GM12874 (cell line): ENCODE measurements around the gene MAP3K5.
A peak's percentile ranks its signal among the peaks of the same experiment; 100 is the strongest.

ENCODE experiments used
- TF ChIP-seq, protein P1 (sequence below): IDR thresholded peaks from 2 replicates; pipeline ENCODE4 v1.5.1; 2011; ENCODE audit warnings: low read depth, mild to moderate bottlenecking, control low read depth, low read length, moderate library complexity; ENCODE audit not compliant: insufficient read depth

The MAP3K5 gene

DNA sequence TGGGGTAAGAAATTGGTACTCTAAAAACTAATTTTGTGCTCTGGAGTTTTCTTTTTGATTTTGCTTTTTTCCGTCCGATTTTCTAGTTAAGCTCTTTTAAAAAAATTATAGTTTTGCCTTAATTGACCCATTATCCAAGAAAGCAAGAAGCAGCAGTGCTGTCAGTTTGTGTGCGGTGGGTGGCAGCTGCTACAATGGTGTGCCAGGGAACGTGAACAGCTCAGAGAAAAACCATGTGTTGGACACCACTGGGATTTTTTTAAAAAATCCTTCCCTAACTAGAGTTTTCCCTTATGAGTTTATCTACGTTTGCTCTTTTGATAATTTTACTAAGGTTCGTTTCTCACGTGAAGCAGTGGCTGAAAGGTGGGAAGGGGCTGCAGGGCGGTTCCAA lies 8.0 kb downstream of the MAP3K5 start:
- TF ChIP-seq, protein P1, sequence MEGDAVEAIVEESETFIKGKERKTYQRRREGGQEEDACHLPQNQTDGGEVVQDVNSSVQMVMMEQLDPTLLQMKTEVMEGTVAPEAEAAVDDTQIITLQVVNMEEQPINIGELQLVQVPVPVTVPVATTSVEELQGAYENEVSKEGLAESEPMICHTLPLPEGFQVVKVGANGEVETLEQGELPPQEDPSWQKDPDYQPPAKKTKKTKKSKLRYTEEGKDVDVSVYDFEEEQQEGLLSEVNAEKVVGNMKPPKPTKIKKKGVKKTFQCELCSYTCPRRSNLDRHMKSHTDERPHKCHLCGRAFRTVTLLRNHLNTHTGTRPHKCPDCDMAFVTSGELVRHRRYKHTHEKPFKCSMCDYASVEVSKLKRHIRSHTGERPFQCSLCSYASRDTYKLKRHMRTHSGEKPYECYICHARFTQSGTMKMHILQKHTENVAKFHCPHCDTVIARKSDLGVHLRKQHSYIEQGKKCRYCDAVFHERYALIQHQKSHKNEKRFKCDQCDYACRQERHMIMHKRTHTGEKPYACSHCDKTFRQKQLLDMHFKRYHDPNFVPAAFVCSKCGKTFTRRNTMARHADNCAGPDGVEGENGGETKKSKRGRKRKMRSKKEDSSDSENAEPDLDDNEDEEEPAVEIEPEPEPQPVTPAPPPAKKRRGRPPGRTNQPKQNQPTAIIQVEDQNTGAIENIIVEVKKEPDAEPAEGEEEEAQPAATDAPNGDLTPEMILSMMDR, result no peak

DNA sequence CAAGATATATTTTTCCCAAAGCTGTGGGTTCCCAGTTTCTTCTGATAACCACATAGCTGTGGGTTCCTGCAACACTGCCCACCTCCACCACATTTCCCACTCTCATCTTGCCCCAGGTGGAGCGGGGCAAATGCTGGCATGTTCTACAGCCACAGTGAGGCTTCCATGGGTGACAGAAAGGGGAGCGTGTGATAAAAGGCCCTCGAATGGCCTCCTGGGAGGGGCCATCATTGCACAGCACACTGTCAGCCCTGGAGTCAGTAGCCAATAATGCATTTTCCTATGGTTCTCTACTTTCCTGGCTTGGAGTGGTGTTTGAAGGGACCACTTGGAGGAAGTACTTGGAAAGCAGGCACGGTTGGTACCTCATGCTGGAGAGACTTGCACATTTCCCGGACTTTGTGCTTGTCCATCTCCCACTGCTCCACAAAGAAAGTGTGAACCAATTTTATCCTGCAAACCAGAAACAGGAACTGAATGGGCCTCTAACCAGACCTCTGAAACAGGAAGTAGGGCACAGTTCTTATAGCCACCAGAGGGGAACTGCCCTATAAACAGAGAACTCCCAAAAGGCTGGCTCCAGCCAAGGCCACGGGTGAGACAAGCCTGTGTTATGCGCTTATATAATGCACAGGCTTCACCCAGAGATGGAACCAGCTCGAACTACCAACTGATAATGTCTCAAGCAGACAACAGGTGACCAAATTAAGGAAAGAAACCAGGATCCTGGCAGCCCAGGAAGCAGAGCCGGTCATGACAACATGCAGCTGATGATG lies 8.6 kb downstream of the MAP3K5 start:
- TF ChIP-seq, protein P1, result peak; percentile 24; the same call in 1 of the 2 replicates

- TF ChIP-seq, protein P1, result no peak
Observed at GRCh38 chr6:136783021-136783420, 9.3 kb downstream of the MAP3K5 start.

DNA sequence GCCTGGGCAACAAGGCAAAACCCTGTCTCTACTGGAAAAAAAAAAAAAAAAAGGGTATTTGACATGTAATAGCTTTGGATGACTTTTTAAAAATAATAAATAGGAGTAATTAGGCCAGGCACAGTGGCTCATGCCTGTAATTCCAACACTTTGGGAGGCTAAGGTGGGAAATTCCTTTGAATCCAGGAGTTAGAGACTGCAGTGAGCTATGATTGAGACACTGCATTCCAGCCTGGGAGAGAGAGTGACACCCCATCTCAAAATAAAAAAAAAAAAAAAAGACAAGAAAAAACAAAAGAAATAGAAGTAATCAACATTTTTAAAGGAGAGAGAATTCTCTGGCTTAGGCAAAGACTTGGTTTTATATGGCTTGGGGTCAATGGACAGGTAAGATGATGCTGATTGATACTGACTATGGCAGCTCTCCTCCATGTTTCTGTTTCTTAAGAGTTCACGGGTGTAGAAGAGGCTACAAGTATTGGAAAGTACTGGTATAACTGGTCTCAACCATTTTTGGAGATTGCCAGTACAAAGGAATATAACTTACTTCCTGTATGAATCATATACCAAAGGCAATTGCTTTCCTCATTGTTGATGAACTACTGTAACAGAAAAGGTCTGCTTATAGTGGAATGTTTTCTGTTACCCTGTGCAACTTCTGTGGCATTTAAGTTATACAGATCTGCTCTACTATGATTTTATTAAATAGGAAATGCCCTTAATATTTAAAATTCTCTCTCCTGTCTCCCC lies 10.1 kb downstream of the MAP3K5 start:
- TF ChIP-seq, protein P1, result no peak

GRCh38 chr6:136780972-136781371 lies 11.3 kb downstream of the MAP3K5 start:
- TF ChIP-seq, protein P1, result no peak

GRCh38 chr6:136779682-136780081 lies 12.6 kb downstream of the MAP3K5 start:
- TF ChIP-seq, protein P1, result no peak

DNA sequence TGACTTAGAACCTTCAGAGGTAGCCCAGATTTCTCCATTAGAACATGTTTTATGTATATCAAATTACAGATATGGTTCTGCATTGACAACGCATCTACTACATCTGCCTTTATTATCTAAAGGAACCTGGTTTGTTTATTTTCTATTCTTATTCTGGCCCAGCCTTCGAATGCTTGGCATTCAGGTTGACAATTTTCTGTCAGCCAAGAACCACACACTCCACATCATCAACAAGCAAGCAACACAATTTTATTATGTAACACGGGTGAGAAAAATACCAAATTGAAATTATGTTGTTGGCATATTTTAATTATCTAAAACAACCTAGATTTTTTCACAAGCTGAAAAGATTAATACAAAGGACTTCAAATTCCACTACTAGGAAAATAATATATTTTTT lies 14.6 kb downstream of the MAP3K5 start:
- TF ChIP-seq, protein P1, result no peak
